OCI-LY3 (cell line): ENCODE data around the gene ULBP1.
"Not testable (repeated sequence)": the region's sequence is repeated elsewhere in the genome, so short reads cannot be mapped to it uniquely, and the experiment has no call there.

Experiments
- H2AFZ ChIP-seq: fragments of 200-600, 300-600 bp; shearing (Covaris generic); 2 replicates; pipeline ENCODE4 v1.6.0; 2014; ENCODE audit warnings: antibody characterized with exemption, low read depth, low read length
- H3K27ac ChIP-seq: fragments of 200-600, 300-600 bp; sonication (generic); 2 replicates; pipeline ENCODE4 v1.5.1; 2014; ENCODE audit warnings: mild to moderate bottlenecking, low read length, moderate library complexity, mixed read lengths
- H3K27me3 ChIP-seq: fragments of 200-600, 300-600 bp; sonication (generic); 2 replicates; pipeline ENCODE4 v1.6.1; 2014; ENCODE audit warnings: low read depth, low read length, mixed read lengths
- H3K36me3 ChIP-seq: fragments of 200-600, 300-600 bp; sonication (generic); replicated peaks from 2 replicates; pipeline ENCODE3; 2014; ENCODE audit warnings: low read depth, low read length, mixed read lengths
- H3K4me1 ChIP-seq: fragments of 300-600, 200-600 bp; sonication (generic); 2 replicates; pipeline ENCODE4 v1.6.1; 2014; ENCODE audit warnings: low read length, mixed read lengths
- H3K4me2 ChIP-seq: fragments of 200-600, 300-600 bp; sonication (generic); 2 replicates; pipeline ENCODE4 v1.6.1; 2014; ENCODE audit warnings: low read length, mixed read lengths
- H3K4me3 ChIP-seq: fragments of 300-600, 200-600 bp; sonication (generic); 2 replicates; pipeline ENCODE4 v1.5.1; 2014; ENCODE audit warnings: antibody characterized with exemption, mild to moderate bottlenecking, low read length, moderate library complexity
- H3K79me2 ChIP-seq: fragments of 300-600, 200-600 bp; shearing (Covaris generic); 2 replicates; pipeline ENCODE4 v1.6.1; 2014; ENCODE audit warnings: mild to moderate bottlenecking, low read length, mixed read lengths
- H3K9ac ChIP-seq: fragments of 300-600, 200-600 bp; shearing (Covaris generic); 2 replicates; pipeline ENCODE4 v1.6.0; 2014; ENCODE audit warnings: mild to moderate bottlenecking, low read length, moderate library complexity
- H3K9me3 ChIP-seq: fragments of 200-600, 300-600 bp; shearing (Covaris generic); 2 replicates; pipeline ENCODE4 v1.6.1; 2014; ENCODE audit warnings: low read length, mixed read lengths; ENCODE audit not compliant: insufficient read depth
- H4K20me1 ChIP-seq: fragments of 200-600, 300-600 bp; sonication (generic); 2 replicates; pipeline ENCODE4 v1.6.1; 2016; ENCODE audit warnings: low read length, mixed read lengths; ENCODE audit not compliant: insufficient read depth
- CTCF ChIP-seq: fragments of 200-600, 300-600 bp; sonication (generic); IDR thresholded peaks from 2 replicates; pipeline ENCODE4 v1.5.1; 2014; ENCODE audit warnings: antibody characterized with exemption, low read length, low read depth
- EZH2phosphoT487 ChIP-seq: fragments of 200-600 bp; shearing (Covaris generic); IDR thresholded peaks from 2 replicates; pipeline ENCODE4 v1.6.1; 2018; ENCODE audit warnings: antibody characterized with exemption, mixed run types, low read depth

The ULBP1 gene

GRCh38 chr6:149918151-149918905 is 45.4 kb upstream of the ULBP1 start:
- H3K9me3 ChIP-seq: no peaks in the 10 kb centered on the region
- TF ChIP-seq EZH2phosphoT487 (no peak), CTCF (no peak)
- no peak overlapping the region for H3K4me3 ChIP-seq
- no peaks in the 10 kb centered on the region for H3K36me3 ChIP-seq
- no peaks in the 10 kb centered on the region for H4K20me1 ChIP-seq
- H3K9ac ChIP-seq: no peak overlapping the region
- no peaks in the 10 kb centered on the region for H3K4me1 ChIP-seq
- no peaks in the 10 kb centered on the region for H3K79me2 ChIP-seq
- no peak overlapping the region for H3K4me2 ChIP-seq
- no peak overlapping the region for H3K27ac ChIP-seq
- no peak overlapping the region for H2AFZ ChIP-seq
- H3K27me3 ChIP-seq: no peaks in the 10 kb centered on the region

DNA sequence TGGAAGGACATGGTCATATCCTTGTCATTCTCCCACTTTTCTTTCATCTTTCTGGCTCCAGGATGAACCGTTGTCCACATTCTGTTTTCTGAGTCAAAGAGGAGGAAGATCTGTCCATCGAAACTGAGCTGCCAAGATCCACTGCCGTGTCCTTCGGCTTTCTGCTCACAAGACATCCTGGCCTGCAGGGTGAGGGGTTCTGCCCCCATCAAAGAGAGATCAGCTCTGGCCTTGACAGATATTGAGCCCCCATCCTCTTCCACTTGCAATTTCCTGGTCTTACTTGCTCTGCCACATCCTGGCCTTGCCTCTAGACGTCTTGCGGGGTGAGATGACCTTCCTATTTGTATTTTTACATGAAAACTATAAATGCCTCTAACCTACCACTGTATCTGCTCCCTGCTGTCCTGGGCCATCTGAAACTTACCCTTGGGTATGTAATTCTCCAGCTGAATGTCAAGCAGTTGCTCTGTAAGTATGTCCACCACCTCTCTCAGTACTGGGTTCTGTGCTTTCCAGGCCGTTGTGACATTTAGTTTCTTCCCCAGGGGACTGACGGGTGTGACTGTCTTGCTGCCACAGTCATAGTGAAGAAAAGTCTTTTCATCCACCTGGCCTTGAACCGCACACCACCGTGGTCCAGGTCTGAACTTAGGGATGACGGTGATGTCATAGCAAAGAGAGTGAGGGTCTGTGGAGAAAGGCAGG is 44.5 kb upstream of the ULBP1 start:
- not testable (repeated sequence) for H2AFZ ChIP-seq, H3K79me2 ChIP-seq, H3K9ac ChIP-seq, H3K9me3 ChIP-seq, H3K4me3 ChIP-seq, H3K27ac ChIP-seq, H3K36me3 ChIP-seq, H3K4me2 ChIP-seq, H4K20me1 ChIP-seq, H3K4me1 ChIP-seq, H3K27me3 ChIP-seq

- H3K27me3 ChIP-seq: no peaks in the 10 kb centered on the region
- H3K36me3 ChIP-seq: no peaks in the 10 kb centered on the region
- H4K20me1 ChIP-seq: no peaks in the 10 kb centered on the region
- no peak overlapping the region for H2AFZ ChIP-seq
- no peak overlapping the region for H3K9ac ChIP-seq
- no peak overlapping the region for H3K27ac ChIP-seq
- H3K79me2 ChIP-seq: no peaks in the 10 kb centered on the region
- H3K4me2 ChIP-seq: no peak overlapping the region
- no peaks in the 10 kb centered on the region for H3K9me3 ChIP-seq
- no peaks in the 10 kb centered on the region for H3K4me1 ChIP-seq
- TF ChIP-seq EZH2phosphoT487 (no peak), CTCF (no peak)
- H3K4me3 ChIP-seq: no peak overlapping the region
These were observed 43.9 kb upstream of the ULBP1 start for GRCh38 chr6:149919834-149920225.

GRCh38 chr6:149921361-149921760 is 42.4 kb upstream of the ULBP1 start:
- Histone ChIP-seq H3K27ac (no peak overlapping the region), H2AFZ (no peak overlapping the region), H3K79me2 (no peaks in the 10 kb centered on the region), H3K4me3 (no peak overlapping the region), H3K4me2 (no peak overlapping the region), H3K4me1 (no peaks in the 10 kb centered on the region), H3K9ac (no peak overlapping the region), H3K36me3 (no peaks in the 10 kb centered on the region), H3K9me3 (no peaks in the 10 kb centered on the region), H4K20me1 (no peaks in the 10 kb centered on the region), H3K27me3 (no peaks in the 10 kb centered on the region)
- TF ChIP-seq EZH2phosphoT487: no peak
- TF ChIP-seq CTCF: no peak

- H3K27me3 ChIP-seq, H3K36me3 ChIP-seq, H4K20me1 ChIP-seq, H3K9ac ChIP-seq, H3K9me3 ChIP-seq, H3K27ac ChIP-seq, H3K4me3 ChIP-seq, H3K4me1 ChIP-seq, H3K4me2 ChIP-seq, H2AFZ ChIP-seq, H3K79me2 ChIP-seq: not testable (repeated sequence)
These were observed 41.7 kb upstream of the ULBP1 start for GRCh38 chr6:149922091-149922490.
